ENCODE data around the gene TMSB10.

The TMSB10 gene

DNA sequence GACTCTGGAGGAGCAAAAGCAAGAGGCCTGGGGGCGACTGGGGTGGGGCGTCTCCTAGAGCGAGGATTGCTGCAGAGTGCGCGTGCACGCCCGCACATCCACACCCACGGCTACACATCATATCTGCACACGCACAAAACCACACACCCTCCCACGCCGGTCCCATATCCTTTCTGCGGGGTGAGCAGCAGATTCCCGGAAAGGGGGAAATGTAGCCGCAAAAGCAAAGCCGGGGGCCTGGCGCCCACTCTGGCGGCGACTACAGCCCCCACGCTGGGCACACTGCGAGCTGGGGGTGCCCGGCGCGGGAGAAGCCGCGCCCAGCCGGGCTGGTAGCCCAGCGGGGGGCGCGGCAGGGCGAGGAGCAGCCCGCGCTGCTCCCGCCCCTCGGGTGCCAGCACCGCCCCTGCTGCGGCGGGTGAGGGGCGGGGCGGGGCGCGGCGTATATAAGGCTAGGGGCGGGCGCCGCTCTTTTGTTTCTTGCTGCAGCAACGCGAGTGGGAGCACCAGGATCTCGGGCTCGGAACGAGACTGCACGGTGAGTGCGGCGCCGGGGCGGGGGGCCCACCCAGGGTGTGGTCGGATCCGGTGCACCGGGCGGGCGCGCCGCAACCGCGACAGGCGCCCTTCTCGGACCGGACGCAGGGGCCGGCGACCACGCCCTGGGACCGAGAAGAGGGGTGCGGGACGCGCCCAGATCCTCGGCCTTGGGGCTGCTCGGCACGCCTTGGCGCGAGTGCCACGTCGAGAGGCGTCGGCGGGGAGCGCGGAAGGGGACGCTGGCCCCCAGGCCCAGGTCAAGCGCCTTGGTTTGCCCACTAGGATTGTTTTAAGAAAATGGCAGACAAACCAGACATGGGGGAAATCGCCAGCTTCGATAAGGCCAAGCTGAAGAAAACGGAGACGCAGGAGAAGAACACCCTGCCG is at the start of gene TMSB10:
Gene TMSB10 (plus strand): TSS at position 476 of the 927 bp plus-strand sequence.
- DNase-seq (ENCODE audit: low read depth), result peak; percentile 85
- peak within 1 kb of the TSS; percentile 98 for H3K4me3 ChIP-seq (replicated peaks; ENCODE audit: low read depth, low read length)
- TF ChIP-seq, protein P1, sequence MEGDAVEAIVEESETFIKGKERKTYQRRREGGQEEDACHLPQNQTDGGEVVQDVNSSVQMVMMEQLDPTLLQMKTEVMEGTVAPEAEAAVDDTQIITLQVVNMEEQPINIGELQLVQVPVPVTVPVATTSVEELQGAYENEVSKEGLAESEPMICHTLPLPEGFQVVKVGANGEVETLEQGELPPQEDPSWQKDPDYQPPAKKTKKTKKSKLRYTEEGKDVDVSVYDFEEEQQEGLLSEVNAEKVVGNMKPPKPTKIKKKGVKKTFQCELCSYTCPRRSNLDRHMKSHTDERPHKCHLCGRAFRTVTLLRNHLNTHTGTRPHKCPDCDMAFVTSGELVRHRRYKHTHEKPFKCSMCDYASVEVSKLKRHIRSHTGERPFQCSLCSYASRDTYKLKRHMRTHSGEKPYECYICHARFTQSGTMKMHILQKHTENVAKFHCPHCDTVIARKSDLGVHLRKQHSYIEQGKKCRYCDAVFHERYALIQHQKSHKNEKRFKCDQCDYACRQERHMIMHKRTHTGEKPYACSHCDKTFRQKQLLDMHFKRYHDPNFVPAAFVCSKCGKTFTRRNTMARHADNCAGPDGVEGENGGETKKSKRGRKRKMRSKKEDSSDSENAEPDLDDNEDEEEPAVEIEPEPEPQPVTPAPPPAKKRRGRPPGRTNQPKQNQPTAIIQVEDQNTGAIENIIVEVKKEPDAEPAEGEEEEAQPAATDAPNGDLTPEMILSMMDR (IDR thresholded peaks at IDR 0.05; ENCODE audit: low read length, missing control alignments), result no peak

DNA sequence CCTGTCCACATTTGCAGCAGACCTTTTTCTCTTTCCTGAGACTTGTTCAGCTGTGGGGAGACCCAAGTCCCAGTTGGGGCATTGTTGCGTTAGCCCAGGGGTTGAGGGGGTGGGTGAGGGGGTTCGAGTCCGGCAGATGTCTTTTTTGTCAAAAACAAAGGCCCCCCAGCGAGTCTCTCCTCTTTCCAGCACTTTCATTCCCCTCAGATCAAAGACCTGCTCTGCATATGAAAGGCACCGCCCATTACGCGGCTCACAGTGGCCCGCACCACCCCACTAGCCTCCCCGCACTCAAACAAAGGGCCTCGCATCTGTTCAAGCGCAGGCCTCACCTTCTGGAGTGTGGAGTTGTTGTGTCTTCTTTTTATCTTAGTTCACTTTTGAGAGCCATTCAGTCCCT is 49.7 kb upstream of the TMSB10 start:
- TF ChIP-seq, protein P1 (IDR thresholded peaks at IDR 0.05; ENCODE audit: low read length, missing control alignments), result no peak
- no peak for DNase-seq (ENCODE audit: low read depth)
- H3K4me3 ChIP-seq (replicated peaks; ENCODE audit: low read depth, low read length), result no peak overlapping the region

DNA sequence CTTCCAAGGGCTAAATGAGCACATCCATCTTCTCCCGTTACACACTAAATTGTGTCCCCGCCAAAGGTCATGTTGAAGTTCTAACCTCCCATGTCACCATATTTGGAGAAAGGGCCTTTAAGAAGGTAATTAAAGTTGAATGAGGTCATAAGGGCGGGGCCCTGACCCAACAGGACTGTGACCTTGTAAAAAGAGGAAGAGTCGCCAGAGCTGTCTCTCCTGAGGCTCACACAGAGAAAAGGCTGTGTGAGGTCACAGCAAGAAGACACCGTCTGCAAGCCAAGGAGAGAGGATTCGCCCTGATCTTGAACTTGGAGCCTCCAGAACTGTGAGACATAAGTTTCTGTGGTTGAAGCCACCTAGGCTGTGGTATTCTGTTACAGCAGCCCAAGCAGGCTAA is 48.7 kb upstream of the TMSB10 start:
- no peak overlapping the region for H3K4me3 ChIP-seq (replicated peaks; ENCODE audit: low read depth, low read length)

DNA sequence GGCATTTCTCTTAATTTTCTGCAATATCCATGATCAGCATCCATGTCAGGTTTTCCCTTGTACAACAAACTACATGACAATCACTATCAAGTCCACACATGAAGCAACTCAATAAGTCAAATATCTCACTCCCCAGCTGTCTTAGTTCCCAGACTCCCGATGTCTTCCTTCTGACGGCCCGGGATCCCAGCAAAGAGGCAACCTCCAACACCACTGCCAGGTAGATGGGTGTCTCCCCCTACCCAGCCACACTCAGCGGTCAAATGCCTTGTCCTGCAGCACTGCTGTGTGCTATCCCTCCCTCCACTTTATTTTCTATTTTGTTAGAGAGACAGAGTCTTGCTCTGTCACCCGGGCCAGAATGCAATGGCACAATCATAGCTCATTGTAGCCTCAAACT is 47.9 kb upstream of the TMSB10 start:
- H3K4me3 ChIP-seq (replicated peaks; ENCODE audit: low read depth, low read length), result no peak overlapping the region
- TF ChIP-seq, protein P1 (IDR thresholded peaks at IDR 0.05; ENCODE audit: low read length, missing control alignments), result no peak
- DNase-seq (ENCODE audit: low read depth), result no peak

More for the DNA sequence above, 48.7 kb upstream of the TMSB10 start:
- DNase-seq (ENCODE audit: low read depth), result no peak
- TF ChIP-seq, protein P1 (IDR thresholded peaks at IDR 0.05; ENCODE audit: low read length, missing control alignments), result no peak

DNA sequence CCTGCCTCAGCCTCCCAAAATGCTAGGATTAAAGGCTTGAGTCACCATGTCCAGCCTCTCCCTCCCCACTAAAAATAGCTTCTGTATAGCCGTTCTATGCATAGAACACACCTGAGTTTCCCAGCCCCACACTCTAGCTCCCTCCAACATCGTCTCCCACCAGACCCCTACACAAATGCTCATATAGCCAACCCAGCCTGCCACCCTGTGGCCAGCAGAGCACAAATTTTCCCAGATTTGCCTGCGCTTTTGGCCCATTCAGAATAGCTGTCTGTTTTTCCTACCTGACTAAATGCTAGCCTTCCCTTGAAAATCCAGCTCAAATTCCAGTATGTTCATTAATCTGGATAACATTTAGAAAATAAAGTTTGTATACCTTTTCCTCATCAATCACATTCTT is 47.3 kb upstream of the TMSB10 start:
- no peak overlapping the region for H3K4me3 ChIP-seq (replicated peaks; ENCODE audit: low read depth, low read length)
- TF ChIP-seq, protein P1 (IDR thresholded peaks at IDR 0.05; ENCODE audit: low read length, missing control alignments), result no peak
- no peak for DNase-seq (ENCODE audit: low read depth)

DNA sequence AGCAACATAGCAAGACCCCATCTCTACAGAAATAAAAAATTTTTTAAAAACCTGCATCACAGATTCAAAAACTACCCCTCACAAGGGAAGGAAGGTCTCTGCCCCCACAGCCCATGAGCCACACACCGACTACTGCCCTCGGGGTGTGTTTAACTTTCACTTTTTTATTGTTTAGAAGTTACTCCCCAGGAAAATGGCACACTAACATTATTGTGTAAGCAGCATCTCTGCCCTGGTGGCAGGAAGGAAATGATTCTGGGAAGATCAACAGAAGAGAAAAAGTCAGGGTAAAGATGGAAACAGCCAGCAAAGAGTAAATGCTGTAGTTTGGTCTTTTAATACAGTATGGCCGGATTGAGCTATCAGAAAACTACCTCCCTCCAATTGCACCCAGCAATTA is 46.5 kb upstream of the TMSB10 start:
- DNase-seq (ENCODE audit: low read depth), result no peak
- TF ChIP-seq, protein P1 (IDR thresholded peaks at IDR 0.05; ENCODE audit: low read length, missing control alignments), result no peak
- H3K4me3 ChIP-seq (replicated peaks; ENCODE audit: low read depth, low read length), result no peak overlapping the region
